SK-N-SH treated with all-trans-retinoic acid at 6 μM for 48 hours (cell line): ENCODE results near the gene RPS6KA1.

Source experiments
- ATAC-seq: fragments of 200-7000 bp; cut with Tn5 transposase; 3 replicates; pipeline ENCODE4 v1.9.1; 2020; ENCODE audit warnings: mild to moderate bottlenecking, moderate library complexity
- ARNTL ChIP-seq: fragments of 450-650 bp; formaldehyde crosslinking; IDR thresholded peaks from 2 replicates; pipeline ENCODE4 v1.5.0; 2020; ENCODE audit warnings: low read depth, mild to moderate bottlenecking, moderate library complexity, borderline replicate concordance
- BACH2 ChIP-seq: fragments of 250-450 bp; sonication (Bioruptor Pico); IDR thresholded peaks from 2 replicates; pipeline ENCODE4 v1.9.0; 2021; ENCODE audit warnings: mild to moderate bottlenecking, borderline replicate concordance
- CREB5 ChIP-seq: fragments of 250-450 bp; sonication (Bioruptor Pico); IDR thresholded peaks from 2 replicates; pipeline ENCODE4 v1.5.1; 2020; ENCODE audit warnings: low read depth, mild to moderate bottlenecking, moderate library complexity
- CSDC2 ChIP-seq: fragments of 250-450 bp; sonication (Bioruptor Pico); IDR thresholded peaks from 2 replicates; pipeline ENCODE4 v1.5.0; 2020; ENCODE audit warnings: mild to moderate bottlenecking, moderate library complexity
- CSRNP3 ChIP-seq: fragments of 250-450 bp; sonication (Bioruptor Pico); IDR thresholded peaks from 2 replicates; pipeline ENCODE4 v1.5.1; 2021; ENCODE audit warnings: mild to moderate bottlenecking, moderate library complexity
- ESRRG ChIP-seq: fragments of 250-450 bp; sonication (Bioruptor Pico); IDR thresholded peaks from 2 replicates; pipeline ENCODE4 v1.6.1; 2021; ENCODE audit warnings: mild to moderate bottlenecking
- GLIS3 ChIP-seq: fragments of 250-450 bp; sonication (Bioruptor Pico); IDR thresholded peaks from 2 replicates; pipeline ENCODE4 v1.5.0; 2020; ENCODE audit warnings: mild to moderate bottlenecking, moderate library complexity
- ISL1 ChIP-seq: fragments of 250-450 bp; sonication (Bioruptor Pico); IDR thresholded peaks from 2 replicates; pipeline ENCODE4 v2.1.2; 2022; ENCODE audit warnings: mild to moderate bottlenecking, moderate library complexity
- OSR1 ChIP-seq: fragments of 250-450 bp; sonication (Bioruptor Pico); IDR thresholded peaks from 2 replicates; pipeline ENCODE4 v1.8.0; 2022; ENCODE audit warnings: moderate library complexity, mild to moderate bottlenecking, inconsistent platforms
- PATZ1 ChIP-seq: fragments of 250-450 bp; sonication (Bioruptor Pico); IDR thresholded peaks from 2 replicates; pipeline ENCODE4 v1.8.0; 2020; ENCODE audit warnings: mild to moderate bottlenecking, moderate library complexity, borderline replicate concordance
- POU6F1 ChIP-seq: fragments of 250-450 bp; sonication (Bioruptor Pico); IDR thresholded peaks from 2 replicates; pipeline ENCODE4 v1.8.0; 2021; ENCODE audit warnings: low read depth, mild to moderate bottlenecking, moderate library complexity, borderline replicate concordance
- PPARA ChIP-seq: fragments of 250-450 bp; sonication (Bioruptor Pico); IDR thresholded peaks from 2 replicates; pipeline ENCODE4 v1.5.0; 2020; ENCODE audit warnings: mild to moderate bottlenecking, borderline replicate concordance
- RARB ChIP-seq: fragments of 250-450 bp; sonication (Bioruptor Pico); IDR thresholded peaks from 2 replicates; pipeline ENCODE4 v1.8.0; 2021; ENCODE audit warnings: mild to moderate bottlenecking, moderate library complexity
- SNAI2 ChIP-seq: fragments of 250-450 bp; sonication (Bioruptor Pico); IDR thresholded peaks from 2 replicates; pipeline ENCODE4 v1.5.0; 2020; ENCODE audit warnings: mild to moderate bottlenecking, moderate library complexity
- TCF4 ChIP-seq: fragments of 250-450 bp; sonication (Bioruptor Pico); IDR thresholded peaks from 2 replicates; pipeline ENCODE4 v1.8.0; 2021; ENCODE audit warnings: mild to moderate bottlenecking, moderate library complexity, borderline replicate concordance
- TOX ChIP-seq: fragments of 250-450 bp; sonication (Bioruptor Pico); IDR thresholded peaks from 2 replicates; pipeline ENCODE4 v1.8.0; 2021; ENCODE audit warnings: mild to moderate bottlenecking, moderate library complexity, borderline replicate concordance
- TSHZ2 ChIP-seq: fragments of 250-450 bp; sonication (Bioruptor Pico); IDR thresholded peaks from 2 replicates; pipeline ENCODE4 v1.5.0; 2020; ENCODE audit warnings: mild to moderate bottlenecking, moderate library complexity
- ZC3H10 ChIP-seq: fragments of 250-450 bp; sonication (Bioruptor Pico); IDR thresholded peaks from 2 replicates; pipeline ENCODE4 v1.5.1; 2021; ENCODE audit warnings: mild to moderate bottlenecking, moderate library complexity
- ZFP3 ChIP-seq: fragments of 250-450 bp; sonication (Bioruptor Pico); IDR thresholded peaks from 2 replicates; pipeline ENCODE4 v1.5.0; 2020; ENCODE audit warnings: mild to moderate bottlenecking, moderate library complexity
- ZFP30 ChIP-seq: fragments of 450-650 bp; formaldehyde crosslinking; IDR thresholded peaks from 2 replicates; pipeline ENCODE4 v1.5.0; 2022; ENCODE audit warnings: mild to moderate bottlenecking, moderate library complexity
- ZNF8 ChIP-seq: fragments of 450-650 bp; formaldehyde crosslinking; IDR thresholded peaks from 2 replicates; pipeline ENCODE4 v1.5.0; 2020; ENCODE audit warnings: mild to moderate bottlenecking, moderate library complexity

Gene RPS6KA1

GRCh38 chr1:26516987-26517765, 12.4 kb upstream of the RPS6KA1 start (continued):
- TF ChIP-seq CSRNP3, result no peak
- no peak for TF ChIP-seq PPARA (CRISPR knock-in tag)
- no peak for TF ChIP-seq ZC3H10 (CRISPR knock-in tag)
- no peak for TF ChIP-seq RARB

GRCh38 chr1:26517766-26518049, 11.9 kb upstream of the RPS6KA1 start:
- no peak for ATAC-seq
- TF ChIP-seq SNAI2, result no peak
- no peak for TF ChIP-seq TOX (CRISPR knock-in tag)
- TF ChIP-seq TCF4 (CRISPR knock-in tag), result no peak
- TF ChIP-seq ESRRG (CRISPR knock-in tag), result no peak
- TF ChIP-seq CREB5 (CRISPR knock-in tag), result no peak
- no peak for TF ChIP-seq TSHZ2 (CRISPR knock-in tag)
- TF ChIP-seq RARB, result no peak
- no peak for TF ChIP-seq ZC3H10 (CRISPR knock-in tag)
- no peak for TF ChIP-seq OSR1
- no peak for TF ChIP-seq ZNF8 (CRISPR knock-in tag)
- TF ChIP-seq CSDC2, result no peak
- no peak for TF ChIP-seq ISL1 (CRISPR knock-in tag)
- no peak for TF ChIP-seq ARNTL (CRISPR knock-in tag)
- no peak for TF ChIP-seq ZFP3
- no peak for TF ChIP-seq BACH2 (CRISPR knock-in tag)
- TF ChIP-seq PPARA (CRISPR knock-in tag), result no peak
- no peak for TF ChIP-seq CSRNP3
- no peak for TF ChIP-seq ZFP30

GRCh38 chr1:26518355-26518754, 11.2 kb upstream of the RPS6KA1 start:
- ATAC-seq, result no peak
- TF ChIP-seq GLIS3 (no peak), ZNF8 (CRISPR knock-in tag) (no peak), CSDC2 (no peak), ARNTL (CRISPR knock-in tag) (no peak), ZC3H10 (CRISPR knock-in tag) (no peak), RARB (no peak), ZFP3 (no peak), PPARA (CRISPR knock-in tag) (no peak), SNAI2 (no peak), PATZ1 (no peak), POU6F1 (CRISPR knock-in tag) (no peak)
